NCI-H524 treated with DMSO at 0.1 percent for 48 hours (cell line): ENCODE results near the gene PAX7.
"Not testable (repeated sequence)": the region's sequence is repeated elsewhere in the genome, so short reads cannot be mapped to it uniquely, and the experiment has no call there.

Experiments used
- DNase-seq: peaks from one replicate; lab custom pipeline; 2025; lab: John Stamatoyannopoulos, UW

PAX7 gene

GRCh38 chr1:18661404-18662285 is 31.0 kb downstream of the PAX7 start:
- DNase-seq, result no peak

DNA sequence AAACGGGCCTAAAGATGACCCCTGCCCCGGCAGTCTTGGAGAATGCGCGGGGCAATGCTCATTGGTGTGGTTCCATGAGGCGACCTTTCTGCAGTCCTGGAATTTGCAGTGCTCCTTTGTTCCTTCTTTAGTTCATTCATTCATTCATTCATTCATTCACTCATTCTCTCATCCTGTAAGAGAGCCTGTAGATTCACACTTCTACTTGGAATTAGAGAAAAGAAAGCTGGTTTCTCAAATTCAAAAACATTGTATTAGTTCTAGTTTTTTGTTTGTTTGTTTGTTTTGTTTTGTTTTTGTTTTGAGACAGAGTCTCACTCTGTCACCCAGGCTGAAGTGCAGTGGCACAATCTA is 31.6 kb downstream of the PAX7 start:
- no peak for DNase-seq

- no peak for DNase-seq
Observed at GRCh38 chr1:18666317-18666920, 35.8 kb downstream of the PAX7 start.

DNA sequence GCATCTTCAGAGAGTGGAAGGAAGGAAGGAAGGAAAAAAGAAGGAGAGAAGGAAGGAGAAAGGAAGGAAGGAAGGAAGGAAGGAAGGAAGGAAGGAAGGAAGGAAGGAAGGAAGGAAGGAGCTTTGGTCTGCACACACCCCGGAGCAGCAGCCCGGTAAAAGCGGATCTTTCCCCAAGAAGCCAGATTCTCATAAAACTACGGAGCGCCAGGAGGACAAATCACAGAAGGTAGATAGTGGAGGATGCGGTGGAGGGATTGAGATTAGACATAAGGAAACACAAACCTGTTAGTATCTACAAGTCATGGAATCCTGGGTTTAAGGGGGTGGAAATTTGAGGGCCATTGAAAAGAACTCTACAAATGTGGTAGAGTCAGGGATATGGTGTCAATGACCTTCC is 36.7 kb downstream of the PAX7 start:
- DNase-seq, result no peak

- no peak for DNase-seq
Observed at GRCh38 chr1:18668046-18668445, 37.4 kb downstream of the PAX7 start.

GRCh38 chr1:18668750-18669404 is 38.2 kb downstream of the PAX7 start:
- no peak for DNase-seq

DNA sequence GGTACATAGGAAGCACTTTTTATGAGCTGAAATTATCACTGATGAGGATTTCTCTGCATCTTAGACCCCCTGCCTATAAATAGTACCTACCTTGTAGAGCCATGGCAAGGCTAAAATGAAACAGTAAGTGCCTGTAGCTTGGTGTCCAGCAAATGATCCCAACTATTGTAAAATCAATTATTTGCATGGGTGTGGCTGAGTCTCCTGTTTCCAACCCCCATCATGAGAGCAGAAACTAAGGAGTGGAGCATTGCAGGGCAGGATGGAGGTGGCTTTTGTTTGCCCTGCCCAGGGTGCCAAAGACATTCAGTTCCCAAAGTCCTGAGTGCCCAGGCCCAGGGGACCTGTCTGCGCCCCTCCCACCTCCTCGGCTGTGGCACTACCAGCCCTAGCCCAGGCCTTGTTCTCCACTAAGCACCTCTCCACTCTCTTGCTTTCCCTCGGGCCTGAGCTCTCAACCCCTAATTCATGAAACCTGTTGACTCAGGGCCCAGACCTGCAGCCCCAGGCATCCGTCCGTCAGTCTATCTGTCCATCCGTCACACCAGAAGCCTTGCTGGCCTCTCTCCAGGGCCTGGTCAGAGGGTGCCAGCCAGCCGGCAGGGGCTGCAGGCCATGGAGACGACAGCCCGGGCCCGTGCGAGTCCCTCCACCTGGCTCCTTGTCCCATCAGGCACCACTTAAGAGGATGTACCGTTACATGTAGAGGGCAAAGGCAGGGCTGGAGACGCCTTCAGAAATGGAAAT is 39.6 kb downstream of the PAX7 start:
- DNase-seq, result no peak

- DNase-seq, result no peak
Observed at GRCh38 chr1:18670868-18671225, 40.2 kb downstream of the PAX7 start.

- DNase-seq, result no peak
Observed at GRCh38 chr1:18673976-18674375, 43.3 kb downstream of the PAX7 start.

- DNase-seq, result no peak
Observed at GRCh38 chr1:18676332-18676781, 45.7 kb downstream of the PAX7 start.

DNA sequence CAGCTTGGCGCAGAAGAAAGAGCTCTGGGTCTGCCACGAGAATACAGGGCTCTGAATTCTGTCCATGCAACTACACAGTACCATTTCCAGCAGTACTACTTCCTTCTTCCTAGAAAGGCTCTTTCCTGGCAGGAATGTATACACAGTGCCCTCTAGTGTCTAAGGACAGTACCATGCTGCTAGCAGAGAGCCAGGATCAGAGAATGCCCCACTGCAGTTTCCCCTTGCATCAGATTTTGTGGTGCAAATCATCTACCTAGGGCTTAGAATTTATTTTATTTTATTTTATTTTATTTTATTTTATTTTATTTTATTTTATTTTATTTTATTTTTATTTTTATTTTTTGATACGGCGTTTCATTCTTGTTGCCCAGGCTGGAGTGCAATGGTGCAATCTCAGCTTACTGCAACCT is 50.8 kb downstream of the PAX7 start:
- DNase-seq, result no peak

DNA sequence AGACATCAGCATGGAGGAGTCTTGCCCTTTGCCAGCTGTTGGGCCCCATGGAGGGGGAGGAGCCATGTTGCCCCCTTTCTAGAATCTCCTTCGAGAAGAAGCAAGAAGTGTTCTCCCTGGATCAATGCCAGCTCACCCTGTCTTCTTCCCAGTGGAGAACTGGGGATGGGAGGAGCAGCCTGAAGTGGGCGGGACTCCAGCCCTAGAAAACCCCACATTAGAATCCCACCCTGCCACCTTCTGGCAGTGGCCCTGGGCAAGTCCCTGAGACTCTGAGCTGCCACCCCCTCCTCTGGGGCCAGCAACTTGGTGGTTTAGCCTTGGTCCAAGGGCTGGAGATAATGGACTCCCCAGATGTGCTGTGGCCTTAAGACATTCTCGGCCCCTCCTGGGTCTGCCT is 51.7 kb downstream of the PAX7 start:
- DNase-seq, result no peak

DNA sequence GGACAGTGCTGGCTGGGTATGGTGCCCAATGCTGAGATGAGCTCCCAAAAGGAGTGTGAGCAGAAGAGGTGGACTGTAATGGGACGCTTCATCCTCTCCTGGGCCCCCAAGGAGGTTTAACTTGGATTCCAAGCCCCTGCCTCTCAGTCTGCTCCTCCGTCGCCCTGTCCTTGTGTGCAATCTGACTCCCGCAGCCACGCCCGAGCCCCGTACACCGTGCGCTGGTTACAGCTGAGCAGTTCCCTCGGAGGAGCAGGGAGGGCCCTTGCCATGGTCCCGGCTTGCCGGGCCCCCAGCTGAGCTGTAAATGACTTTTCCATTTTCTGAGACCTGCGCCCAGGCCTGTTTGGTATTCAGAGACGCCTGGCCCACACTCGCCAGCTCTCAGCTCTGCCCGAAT is 53.7 kb downstream of the PAX7 start:
- DNase-seq, result no peak

DNA sequence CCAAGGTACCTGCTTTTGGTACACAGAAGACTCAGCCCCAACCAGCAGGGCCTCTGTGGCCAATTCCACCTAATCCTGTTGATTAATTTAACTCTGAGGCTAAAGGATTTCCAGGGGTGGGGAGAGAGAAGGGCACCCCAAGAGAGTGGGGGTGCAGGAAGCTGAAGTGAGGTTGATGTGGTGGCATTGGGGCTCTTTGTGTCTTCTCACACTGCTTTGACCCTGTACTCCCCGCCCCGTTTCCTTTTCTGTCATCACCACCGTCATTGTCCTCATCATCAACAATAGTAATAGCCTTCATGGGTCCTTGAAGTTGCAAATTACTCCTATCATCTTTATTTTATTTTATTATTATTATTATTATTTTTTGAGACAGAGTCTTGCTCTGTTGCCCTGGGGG is 55.9 kb downstream of the PAX7 start:
- DNase-seq, result no peak

- no peak for DNase-seq
Observed at GRCh38 chr1:18687273-18687672, 56.6 kb downstream of the PAX7 start.

- no peak for DNase-seq
Observed at GRCh38 chr1:18691648-18692047, 61.0 kb downstream of the PAX7 start.

DNA sequence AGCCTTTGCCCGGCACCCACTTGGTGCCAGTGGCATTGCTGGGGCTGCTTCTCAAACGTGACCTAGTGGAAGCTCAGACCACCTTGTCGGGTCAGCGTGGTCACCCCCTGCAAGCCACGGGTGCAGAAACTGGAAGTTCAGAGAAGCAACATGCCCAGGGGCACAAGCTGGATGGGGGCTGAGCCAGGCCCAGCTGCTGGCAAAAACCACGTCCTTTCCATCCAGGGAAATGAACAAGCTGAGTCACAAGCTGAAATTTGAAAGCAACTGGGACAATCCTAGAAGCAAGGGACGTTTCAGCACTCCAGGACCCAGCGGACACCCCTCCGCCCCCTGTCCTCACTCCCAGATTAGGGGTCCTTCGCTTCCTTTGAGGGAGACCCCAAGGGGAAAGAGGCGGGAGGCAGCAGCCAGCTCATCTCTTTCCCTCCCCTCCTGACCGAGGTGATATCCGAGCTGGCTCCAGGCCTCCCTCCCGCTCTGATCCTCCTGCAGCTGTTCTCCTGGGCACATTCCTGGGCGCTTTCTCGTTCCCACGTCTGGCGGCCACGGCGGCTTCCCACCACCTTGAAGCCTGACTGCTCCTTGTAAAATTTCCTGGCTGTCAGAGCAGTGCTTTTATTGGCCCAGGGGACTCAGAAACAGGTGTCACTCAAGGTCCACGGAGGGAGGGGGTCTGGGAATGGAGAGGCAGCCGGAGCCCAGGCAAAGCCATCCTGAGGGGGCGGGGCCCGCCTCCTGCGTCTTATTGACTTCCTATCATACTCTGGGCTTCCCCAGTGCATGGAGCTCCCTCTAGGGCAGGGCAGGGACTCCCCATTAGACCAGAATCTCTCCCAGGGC is 62.8 kb downstream of the PAX7 start:
- DNase-seq, result no peak

DNA sequence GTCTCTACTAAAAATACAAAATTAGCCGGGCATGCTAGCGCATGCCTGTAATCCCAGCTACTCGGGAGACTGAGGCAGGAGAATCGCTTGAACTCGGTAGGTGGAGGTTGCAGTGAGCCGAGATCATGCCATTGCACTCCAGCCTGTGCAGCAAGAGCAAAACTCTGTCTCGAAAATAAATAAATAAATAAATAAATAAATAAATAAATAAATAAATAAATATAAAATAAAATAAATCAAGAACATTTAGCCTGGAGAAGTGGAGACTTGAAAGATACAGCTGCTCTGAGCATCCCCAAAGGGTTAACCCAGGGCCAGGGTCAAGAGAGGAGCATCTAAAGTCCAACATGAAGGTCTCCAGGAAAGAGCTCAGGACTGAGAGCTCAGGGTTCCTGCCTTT is 63.6 kb downstream of the PAX7 start:
- DNase-seq, result not testable (repeated sequence)

DNA sequence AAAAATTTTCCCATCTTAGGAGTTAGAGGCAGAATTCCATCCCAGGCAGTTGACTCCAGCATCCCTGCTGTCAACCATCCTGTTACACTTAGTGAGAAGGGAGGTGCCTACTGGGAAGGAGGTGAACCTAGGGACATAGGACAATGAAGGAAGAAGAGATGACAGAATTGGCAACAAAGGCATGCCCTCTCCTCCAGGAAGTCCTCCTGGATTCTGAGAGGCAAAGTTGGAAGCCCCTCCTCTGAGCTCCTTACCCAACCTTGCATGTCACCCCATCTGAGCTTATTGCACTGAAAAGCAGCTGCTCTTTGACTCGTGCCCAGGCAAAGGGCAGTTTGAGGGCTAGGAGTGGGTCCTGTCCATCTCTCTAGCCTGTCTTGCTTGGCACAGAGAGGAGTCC is 66.9 kb downstream of the PAX7 start:
- DNase-seq, result no peak

DNA sequence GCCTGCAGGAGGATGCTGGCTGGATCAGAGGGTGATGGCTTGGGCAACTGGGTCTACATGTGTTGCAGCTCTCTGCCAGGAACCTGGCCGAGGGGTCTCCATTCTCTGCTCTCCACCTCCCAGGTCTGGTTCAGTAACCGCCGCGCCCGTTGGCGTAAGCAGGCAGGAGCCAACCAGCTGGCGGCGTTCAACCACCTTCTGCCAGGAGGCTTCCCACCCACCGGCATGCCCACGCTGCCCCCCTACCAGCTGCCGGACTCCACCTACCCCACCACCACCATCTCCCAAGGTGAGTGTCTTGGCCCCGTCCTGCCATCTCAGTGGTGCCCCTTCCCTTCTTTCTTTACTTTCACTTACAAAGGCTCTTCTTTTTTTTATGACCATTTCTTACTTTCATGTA is 69.9 kb downstream of the PAX7 start:
- no peak for DNase-seq

GRCh38 chr1:18701183-18701582 is 70.5 kb downstream of the PAX7 start:
- DNase-seq, result no peak
